ENCODE results near the gene CFAP210. TPM values are rescaled to one million over a fixed set of nuclear protein-coding genes. Genes with fewer than 3 reads are reported as not detected.

The CFAP210 gene
- total RNA-seq, 5 donors from 2014 or later (not counting 1 experiment from before 2014, with no cell fraction given): 0.35 to 0.96 TPM; not detected in 3

DNA sequence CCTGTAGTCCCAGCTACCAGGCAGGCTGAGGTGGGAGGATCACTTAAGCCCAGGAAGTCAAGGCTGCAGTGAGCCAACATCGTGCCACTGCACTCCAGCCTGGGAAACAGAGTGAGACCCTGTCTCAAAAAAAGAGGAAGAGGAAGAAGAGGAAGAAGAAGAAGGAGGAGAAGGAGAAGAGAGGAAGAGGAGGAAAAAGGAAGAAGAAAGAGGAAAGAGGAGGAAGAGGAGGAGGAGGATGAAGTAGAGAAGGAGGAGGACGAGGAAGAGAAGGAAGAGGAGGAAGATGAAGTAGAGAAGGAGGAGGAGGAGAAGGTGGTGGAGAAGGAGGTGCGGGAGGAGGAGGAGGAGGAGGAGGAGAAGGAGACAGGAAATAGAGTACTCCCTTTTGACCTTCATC, 38.0 kb downstream of the CFAP210 start:
- Mint-ChIP-seq H3K36me3 (no peaks in the 10 kb centered on the region), H3K27ac (no peak overlapping the region), H3K9me3 (no peaks in the 10 kb centered on the region), H3K4me1 (no peaks in the 10 kb centered on the region), H3K4me3 (no peak overlapping the region), H3K27me3 (peaks cover 14 to 20% of the 10 kb centered on the region in 2 donors)
- CTCF ChIA-PET: interaction anchor here in 1 of 2 donors (0.6 kb wide), 1 partner anchor 1052 kb away, joined by 4 read pairs; no protein-coding TSS in a partner anchor
- H3K36me3 ChIP-seq (ENCODE audit: control insufficient read depth in 2 of 2, extremely low read depth in 1 of 2, insufficient read depth in 1 of 2, low read length in 1 of 2): no peaks in the 10 kb centered on the region
- H3K9me3 ChIP-seq: no peaks in the 10 kb centered on the region
- no peak overlapping the region for H3K27ac ChIP-seq (ENCODE audit: low read length)
- POLR2A ChIA-PET: interaction anchor here in 1 of 2 donors (0.7 kb wide), 1 partner anchor 1349 kb away, joined by 5 read pairs; no protein-coding TSS in a partner anchor
- 62% methylated on average over 2 of the region's 3 CpGs for WGBS (ENCODE audit: insufficient coverage)
- H3K27me3 ChIP-seq (replicated peaks in 1 of 2; ENCODE audit: control insufficient read depth in 2 of 2, extremely low read depth in 1 of 2, insufficient read depth in 2 of 2, low read length in 1 of 2): peaks cover 0 to 9% of the 10 kb centered on the region in 2 experiments
- no peak for DNase-seq
- H3K4me3 ChIP-seq (ENCODE audit: control insufficient read depth in 1 of 2, extremely low read depth in 1 of 2, low read length in 1 of 2): no peak overlapping the region
- no peak for ATAC-seq (replicated peaks in 1 of 4)
- no peaks in the 10 kb centered on the region for H3K4me1 ChIP-seq (ENCODE audit: control insufficient read depth in 1 of 2, extremely low read depth in 1 of 2, insufficient read depth in 2 of 2, low read length in 2 of 2)

DNA sequence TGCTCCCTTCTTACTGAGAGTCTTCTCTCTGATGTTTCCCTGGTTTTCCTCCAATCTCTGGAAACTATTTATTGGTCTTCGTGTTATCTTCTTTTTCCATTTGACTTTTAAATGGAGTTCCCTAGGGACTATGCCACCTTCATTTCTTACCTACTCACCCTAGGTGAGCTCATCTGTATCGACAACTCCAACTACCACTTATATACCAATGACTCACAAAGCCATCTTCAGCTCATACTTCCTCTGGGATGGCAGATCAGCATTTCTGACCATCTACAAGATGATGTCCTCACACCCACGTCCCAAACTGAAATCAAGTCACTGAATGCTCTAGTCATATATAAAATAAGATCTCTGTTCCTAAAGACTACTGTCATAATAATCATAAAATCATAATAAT, 40.6 kb downstream of the CFAP210 start:
- no peaks in the 10 kb centered on the region for H3K36me3 ChIP-seq (ENCODE audit: control insufficient read depth in 2 of 2, extremely low read depth in 1 of 2, insufficient read depth in 1 of 2, low read length in 1 of 2)
- Mint-ChIP-seq H3K4me1 (no peaks in the 10 kb centered on the region), H3K27me3 (peaks cover 14 to 20% of the 10 kb centered on the region in 2 donors), H3K36me3 (no peaks in the 10 kb centered on the region), H3K27ac (no peak overlapping the region), H3K4me3 (no peak overlapping the region), H3K9me3 (no peaks in the 10 kb centered on the region)
- ATAC-seq (replicated peaks in 1 of 4) (no peak), DNase-seq (no peak)
- no peaks in the 10 kb centered on the region for H3K9me3 ChIP-seq
- H3K4me1 ChIP-seq (ENCODE audit: control insufficient read depth in 1 of 2, extremely low read depth in 1 of 2, insufficient read depth in 2 of 2, low read length in 2 of 2): no peaks in the 10 kb centered on the region
- no peak overlapping the region for H3K4me3 ChIP-seq (ENCODE audit: control insufficient read depth in 1 of 2, extremely low read depth in 1 of 2, low read length in 1 of 2)
- 59% methylated on average over 2 of the region's 3 CpGs for WGBS (ENCODE audit: insufficient coverage)
- ChIA-PET POLR2A (no interaction called here), CTCF (no interaction called here)
- H3K27me3 ChIP-seq (replicated peaks in 1 of 2; ENCODE audit: control insufficient read depth in 2 of 2, extremely low read depth in 1 of 2, insufficient read depth in 2 of 2, low read length in 1 of 2): peaks cover 0 to 9% of the 10 kb centered on the region in 2 experiments
- no peak overlapping the region for H3K27ac ChIP-seq (ENCODE audit: low read length)

DNA sequence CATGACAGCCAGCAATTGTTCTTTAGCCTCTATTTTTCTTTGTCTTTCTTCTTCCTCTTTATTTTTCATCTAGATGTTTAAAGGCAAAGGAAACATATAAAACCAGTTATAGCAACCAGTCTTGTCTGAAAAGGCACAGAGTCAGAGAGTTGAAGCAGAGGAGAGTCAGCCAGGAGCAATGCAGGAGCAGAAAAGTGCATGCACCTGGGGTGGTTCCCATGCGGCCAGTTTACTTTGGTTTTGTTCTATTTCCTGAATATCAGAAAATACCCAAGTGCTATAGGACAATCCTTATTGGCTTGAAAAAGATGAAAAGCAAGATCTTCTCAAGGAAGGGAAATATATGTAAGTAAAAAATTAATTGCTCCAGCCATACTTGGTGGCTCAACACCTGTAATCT, 44.9 kb downstream of the CFAP210 start:
- DNase-seq (no peak), ATAC-seq (replicated peaks in 1 of 4) (no peak)
- Mint-ChIP-seq H3K4me3 (no peak overlapping the region), H3K4me1 (no peaks in the 10 kb centered on the region), H3K27me3 (peaks cover 9 to 15% of the 10 kb centered on the region in 2 donors), H3K36me3 (no peaks in the 10 kb centered on the region), H3K9me3 (peaks cover 0 to 1% (median 0%) of the 10 kb centered on the region in 3 donors), H3K27ac (no peak overlapping the region)
- Histone ChIP-seq H3K4me1 (ENCODE audit: control insufficient read depth in 1 of 2, extremely low read depth in 1 of 2, insufficient read depth in 2 of 2, low read length in 2 of 2) (no peaks in the 10 kb centered on the region), H3K36me3 (ENCODE audit: control insufficient read depth in 2 of 2, extremely low read depth in 1 of 2, insufficient read depth in 1 of 2, low read length in 1 of 2) (no peaks in the 10 kb centered on the region), H3K4me3 (ENCODE audit: control insufficient read depth in 1 of 2, extremely low read depth in 1 of 2, low read length in 1 of 2) (no peak overlapping the region), H3K27me3 (replicated peaks in 1 of 2; ENCODE audit: control insufficient read depth in 2 of 2, extremely low read depth in 1 of 2, insufficient read depth in 2 of 2, low read length in 1 of 2) (peaks cover 0 to 5% of the 10 kb centered on the region in 2 experiments), H3K27ac (ENCODE audit: low read length) (no peak overlapping the region), H3K9me3 (no peaks in the 10 kb centered on the region)
- ChIA-PET POLR2A (no interaction called here), CTCF (no interaction called here)
- WGBS (ENCODE audit: insufficient coverage): no CpG with 5 or more reads among the region's 1 CpG

DNA sequence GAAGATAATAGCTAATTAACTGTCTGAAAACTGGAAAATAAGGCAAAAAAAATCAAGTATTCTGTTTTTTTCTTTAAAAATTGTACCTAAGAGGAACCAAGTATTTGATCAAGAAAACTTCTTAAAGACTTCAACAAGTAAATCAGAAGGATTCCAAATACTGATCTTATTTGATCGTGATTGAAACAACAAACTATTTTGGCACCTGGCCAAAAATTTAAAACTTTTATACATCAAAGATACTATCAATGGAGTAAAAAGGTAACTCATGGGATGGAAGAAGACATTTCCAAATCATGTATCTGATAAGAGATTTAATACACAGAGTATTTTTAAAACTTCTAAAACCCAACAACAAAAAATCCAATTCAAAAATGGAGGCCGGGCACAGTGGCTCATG, 46.7 kb downstream of the CFAP210 start:
- ATAC-seq (replicated peaks in 1 of 4) (no peak), DNase-seq (no peak)
- no peak overlapping the region for H3K27ac Mint-ChIP-seq
- H3K4me3 Mint-ChIP-seq: no peak overlapping the region
- no peak overlapping the region for H3K4me3 ChIP-seq (ENCODE audit: control insufficient read depth in 1 of 2, extremely low read depth in 1 of 2, low read length in 1 of 2)
- no peaks in the 10 kb centered on the region for H3K36me3 ChIP-seq (ENCODE audit: control insufficient read depth in 2 of 2, extremely low read depth in 1 of 2, insufficient read depth in 1 of 2, low read length in 1 of 2)
- no peaks in the 10 kb centered on the region for H3K4me1 ChIP-seq (ENCODE audit: control insufficient read depth in 1 of 2, extremely low read depth in 1 of 2, insufficient read depth in 2 of 2, low read length in 2 of 2)
- H3K9me3 Mint-ChIP-seq: peaks cover 0 to 7% (median 0%) of the 10 kb centered on the region in 3 donors
- H3K36me3 Mint-ChIP-seq: no peaks in the 10 kb centered on the region
- H3K27ac ChIP-seq (ENCODE audit: low read length): no peak overlapping the region
- H3K27me3 Mint-ChIP-seq: peaks cover 0 to 5% of the 10 kb centered on the region in 2 donors
- 100% methylated on average over 1 of the region's 2 CpGs for WGBS (ENCODE audit: insufficient coverage)
- H3K9me3 ChIP-seq: no peaks in the 10 kb centered on the region
- H3K27me3 ChIP-seq (replicated peaks in 1 of 2; ENCODE audit: control insufficient read depth in 2 of 2, extremely low read depth in 1 of 2, insufficient read depth in 2 of 2, low read length in 1 of 2): peaks cover 0 to 2% of the 10 kb centered on the region in 2 experiments
- ChIA-PET POLR2A (no interaction called here), CTCF (no interaction called here)
- H3K4me1 Mint-ChIP-seq: no peaks in the 10 kb centered on the region

DNA sequence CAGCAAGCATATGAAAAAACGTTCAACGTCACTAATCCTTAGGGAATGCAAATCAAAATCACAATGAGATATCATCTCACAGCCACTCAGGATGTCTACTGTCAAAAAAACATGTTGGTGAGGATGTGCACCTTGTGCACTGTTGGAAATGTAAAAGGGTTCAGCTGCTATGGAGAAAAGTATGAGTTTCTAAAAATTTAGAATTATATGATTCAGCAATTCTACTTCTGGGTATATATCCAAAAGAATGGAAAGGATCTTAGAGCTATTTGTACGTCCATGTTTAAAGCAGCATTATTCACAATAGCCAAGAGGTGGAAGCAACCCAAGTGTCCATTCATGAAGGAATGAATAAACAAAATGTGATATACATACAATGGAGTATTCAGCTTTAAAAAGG, 50.0 kb downstream of the CFAP210 start:
- ATAC-seq (replicated peaks in 1 of 4) (no peak), DNase-seq (no peak)
- no CpG with 5 or more reads among the region's 3 CpGs for WGBS (ENCODE audit: insufficient coverage)
- ChIA-PET POLR2A (interaction anchor here in 1 of 2 donors (0.6 kb wide), 1 partner anchor 33 kb away, joined by 3 read pairs; no protein-coding TSS in a partner anchor), CTCF (interaction anchor here (0.6 kb wide), 3 partner anchors 40 to 192 kb away, joined by 3 to 6 read pairs (median 3); no protein-coding TSS in a partner anchor)
- Histone ChIP-seq H3K27ac (ENCODE audit: low read length) (no peak overlapping the region), H3K27me3 (replicated peaks in 1 of 2; ENCODE audit: control insufficient read depth in 2 of 2, extremely low read depth in 1 of 2, insufficient read depth in 2 of 2, low read length in 1 of 2) (no peaks in the 10 kb centered on the region), H3K4me3 (ENCODE audit: control insufficient read depth in 1 of 2, extremely low read depth in 1 of 2, low read length in 1 of 2) (no peak overlapping the region), H3K36me3 (ENCODE audit: control insufficient read depth in 2 of 2, extremely low read depth in 1 of 2, insufficient read depth in 1 of 2, low read length in 1 of 2) (peaks cover 0 to 4% of the 10 kb centered on the region in 2 donors), H3K4me1 (ENCODE audit: control insufficient read depth in 1 of 2, extremely low read depth in 1 of 2, insufficient read depth in 2 of 2, low read length in 2 of 2) (no peaks in the 10 kb centered on the region), H3K9me3 (no peaks in the 10 kb centered on the region)
- Mint-ChIP-seq H3K36me3 (peaks cover 16% of the 10 kb centered on the region), H3K4me3 (no peak overlapping the region), H3K4me1 (no peaks in the 10 kb centered on the region), H3K27me3 (no peaks in the 10 kb centered on the region), H3K27ac (no peak overlapping the region), H3K9me3 (peaks cover 0 to 12% (median 0%) of the 10 kb centered on the region in 3 donors)

DNA sequence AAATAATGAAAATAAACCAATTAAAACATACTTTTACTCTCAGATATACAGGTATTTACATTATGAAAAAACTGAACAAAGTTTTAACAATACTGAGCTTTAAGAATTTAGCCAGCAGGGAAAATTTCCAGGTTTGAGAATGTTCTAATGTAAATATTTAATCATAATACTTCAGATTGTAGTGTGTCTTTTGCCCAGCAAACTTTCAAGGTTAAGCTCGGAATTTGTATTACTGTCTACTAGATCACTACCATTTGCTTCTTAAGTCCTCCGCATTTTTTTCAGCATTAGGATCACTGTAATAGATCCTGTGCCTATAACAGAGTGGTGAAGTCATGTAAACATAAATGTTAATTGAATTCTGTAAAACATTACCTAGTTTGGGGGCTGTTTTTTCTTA, 52.7 kb downstream of the CFAP210 start:
- ATAC-seq (replicated peaks in 1 of 4) (no peak), DNase-seq (no peak)
- H3K36me3 ChIP-seq (ENCODE audit: control insufficient read depth in 2 of 2, extremely low read depth in 1 of 2, insufficient read depth in 1 of 2, low read length in 1 of 2): peaks cover 0 to 15% of the 10 kb centered on the region in 2 donors
- Mint-ChIP-seq H3K4me1 (no peaks in the 10 kb centered on the region), H3K27ac (no peak overlapping the region), H3K9me3 (peaks cover 0 to 12% (median 0%) of the 10 kb centered on the region in 3 donors), H3K4me3 (no peak overlapping the region), H3K27me3 (no peaks in the 10 kb centered on the region), H3K36me3 (peaks cover 24% of the 10 kb centered on the region)
- ChIA-PET CTCF (interaction anchor here in 1 of 2 donors (0.9 kb wide), 1 partner anchor 11 kb away, joined by 3 read pairs; no protein-coding TSS in a partner anchor), POLR2A (no interaction called here)
- no peak overlapping the region for H3K27ac ChIP-seq (ENCODE audit: low read length)
- no peaks in the 10 kb centered on the region for H3K9me3 ChIP-seq
- H3K27me3 ChIP-seq (replicated peaks in 1 of 2; ENCODE audit: control insufficient read depth in 2 of 2, extremely low read depth in 1 of 2, insufficient read depth in 2 of 2, low read length in 1 of 2): no peaks in the 10 kb centered on the region
- H3K4me1 ChIP-seq (ENCODE audit: control insufficient read depth in 1 of 2, extremely low read depth in 1 of 2, insufficient read depth in 2 of 2, low read length in 2 of 2): no peaks in the 10 kb centered on the region
- no CpG with 5 or more reads among the region's 2 CpGs for WGBS (ENCODE audit: insufficient coverage)
- H3K4me3 ChIP-seq (ENCODE audit: control insufficient read depth in 1 of 2, extremely low read depth in 1 of 2, low read length in 1 of 2): no peak overlapping the region
